ENCODE data around the gene EGFL6. TPM values are rescaled to one million over a fixed set of nuclear protein-coding genes. Genes with fewer than 3 reads are reported as not detected.

EGFL6 gene
- total RNA-seq, 2 experiments from 2014 or later = not detected

GRCh38 chrX:13551610-13552009 lies 17.8 kb upstream of the EGFL6 start:
- no peaks in the 10 kb centered on the region for H3K36me3 ChIP-seq (ENCODE audit: insufficient read depth, low read length)
- H3K27ac ChIP-seq (ENCODE audit: low read depth in 1 of 2, low read length in 2 of 2) = no peak overlapping the region
- H3K27me3 ChIP-seq (ENCODE audit: control insufficient read depth in 1 of 2, insufficient read depth in 2 of 2, low read length in 2 of 2) = peaks cover 0 to 11% of the 10 kb centered on the region in 2 experiments
- Mint-ChIP-seq H3K27ac (no peak overlapping the region), H3K9me3 (no peaks in the 10 kb centered on the region), H3K36me3 (ENCODE audit: low read depth) (no peaks in the 10 kb centered on the region), H3K27me3 (peaks cover 24% of the 10 kb centered on the region), H3K4me3 (no peak overlapping the region), H3K4me1 (ENCODE audit: low read depth) (no peaks in the 10 kb centered on the region)
- DNase-seq = no peak
- ChIA-PET CTCF (no interaction called here), POLR2A (no interaction called here)
- no peaks in the 10 kb centered on the region for H3K9me3 ChIP-seq (ENCODE audit: control insufficient read depth in 1 of 2, insufficient read depth in 1 of 2, low read length in 2 of 2)
- H3K4me3 ChIP-seq (ENCODE audit: low read length) = no peak overlapping the region
- intact Hi-C loops (cut with DNase I, micrococcal nuclease) = no loop called here
- no peak for TF ChIP-seq CTCF (IDR thresholded peaks at IDR 0.05)
- ATAC-seq (ENCODE audit: poor library complexity) = no peak
- H3K4me1 ChIP-seq (ENCODE audit: insufficient read depth, low read length) = no peaks in the 10 kb centered on the region

- peaks cover 29% of the 10 kb centered on the region for H3K27me3 Mint-ChIP-seq
- TF ChIP-seq CTCF (IDR thresholded peaks at IDR 0.05) = no peak
- ChIA-PET CTCF (no interaction called here), POLR2A (no interaction called here)
- Histone ChIP-seq H3K4me1 (ENCODE audit: insufficient read depth, low read length) (no peaks in the 10 kb centered on the region), H3K4me3 (ENCODE audit: low read length) (no peak overlapping the region), H3K36me3 (ENCODE audit: insufficient read depth, low read length) (no peaks in the 10 kb centered on the region), H3K9me3 (ENCODE audit: control insufficient read depth in 1 of 2, insufficient read depth in 1 of 2, low read length in 2 of 2) (no peaks in the 10 kb centered on the region), H3K27me3 (ENCODE audit: control insufficient read depth in 1 of 2, insufficient read depth in 2 of 2, low read length in 2 of 2) (peaks cover 0 to 11% of the 10 kb centered on the region in 2 experiments), H3K27ac (ENCODE audit: low read depth in 1 of 2, low read length in 2 of 2) (no peak overlapping the region)
- intact Hi-C loops (cut with DNase I, micrococcal nuclease) = no loop called here
- no peak overlapping the region for H3K27ac Mint-ChIP-seq
- no peak for ATAC-seq (ENCODE audit: poor library complexity)
- H3K4me1 Mint-ChIP-seq (ENCODE audit: low read depth) = no peaks in the 10 kb centered on the region
- H3K36me3 Mint-ChIP-seq (ENCODE audit: low read depth) = no peaks in the 10 kb centered on the region
- H3K9me3 Mint-ChIP-seq = no peaks in the 10 kb centered on the region
- no peak overlapping the region for H3K4me3 Mint-ChIP-seq
- no peak for DNase-seq
Observed at GRCh38 chrX:13552892-13553291, 16.5 kb upstream of the EGFL6 start.

- DNase-seq = no peak
- Mint-ChIP-seq H3K4me1 (ENCODE audit: low read depth) (no peaks in the 10 kb centered on the region), H3K27me3 (peaks cover 41% of the 10 kb centered on the region), H3K4me3 (no peak overlapping the region), H3K36me3 (ENCODE audit: low read depth) (no peaks in the 10 kb centered on the region), H3K27ac (no peak overlapping the region), H3K9me3 (no peaks in the 10 kb centered on the region)
- Histone ChIP-seq H3K9me3 (ENCODE audit: control insufficient read depth in 1 of 2, insufficient read depth in 1 of 2, low read length in 2 of 2) (no peaks in the 10 kb centered on the region), H3K27ac (ENCODE audit: low read depth in 1 of 2, low read length in 2 of 2) (no peak overlapping the region), H3K4me1 (ENCODE audit: insufficient read depth, low read length) (peaks cover 9% of the 10 kb centered on the region), H3K36me3 (ENCODE audit: insufficient read depth, low read length) (no peaks in the 10 kb centered on the region), H3K4me3 (ENCODE audit: low read length) (no peak overlapping the region), H3K27me3 (ENCODE audit: control insufficient read depth in 1 of 2, insufficient read depth in 2 of 2, low read length in 2 of 2) (peaks cover 2 to 23% of the 10 kb centered on the region in 2 experiments)
- ChIA-PET CTCF (no interaction called here), POLR2A (no interaction called here)
- no peak for TF ChIP-seq CTCF (IDR thresholded peaks at IDR 0.05)
- ATAC-seq (ENCODE audit: poor library complexity) = no peak
- intact Hi-C loops (cut with DNase I, micrococcal nuclease) = no loop called here
Observed at GRCh38 chrX:13565511-13565910, 3.9 kb upstream of the EGFL6 start.
